Measurements from ENCODE around the gene FLYWCH1.

Gene FLYWCH1

DNA sequence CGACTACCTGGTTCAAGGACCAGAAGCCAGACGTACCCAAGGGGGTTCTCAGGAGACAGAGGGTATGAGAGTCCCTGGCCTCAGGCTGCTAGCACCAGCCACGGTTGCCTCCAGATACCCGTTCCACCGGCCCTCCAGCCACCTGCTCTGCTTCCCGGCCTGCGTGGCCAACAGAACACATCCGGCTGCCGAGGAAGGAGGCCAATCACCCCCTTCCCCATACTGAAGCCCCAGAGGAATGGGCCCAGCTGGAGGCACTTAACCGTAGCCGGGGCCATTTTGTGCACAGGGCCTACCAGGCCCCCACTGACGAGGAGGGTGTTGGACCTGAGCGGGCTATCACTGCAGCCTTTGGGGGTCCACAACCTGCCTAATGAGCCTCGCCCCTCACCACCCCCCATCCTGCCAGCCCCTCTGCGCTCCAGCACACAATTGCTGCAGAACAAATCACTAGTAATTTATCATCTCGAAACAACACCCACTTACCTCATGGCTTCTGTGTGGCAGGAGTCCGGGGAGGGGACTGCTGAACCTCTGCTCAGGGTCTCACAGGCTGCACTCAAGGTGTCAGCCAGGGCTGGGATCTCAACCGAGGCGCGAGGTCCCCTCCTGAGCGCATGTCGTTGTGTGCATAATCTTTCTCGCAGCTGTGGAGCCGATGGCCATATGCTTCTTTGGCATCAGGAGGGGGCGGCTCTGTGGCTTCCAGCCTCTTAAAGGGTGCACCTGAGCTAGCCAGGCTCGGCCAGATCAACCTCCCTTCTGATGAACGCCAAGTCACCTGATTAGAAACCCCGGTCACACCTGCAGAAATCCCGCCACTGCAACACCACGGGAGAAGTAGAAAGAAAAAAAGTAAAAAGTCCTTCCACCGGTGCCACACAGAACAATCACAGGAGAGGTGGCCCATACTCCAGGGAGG, 42.2 kb downstream of the FLYWCH1 start:
- H3K4me3 ChIP-seq (ENCODE audit: low read length), result no peak overlapping the region
- no peak overlapping the region for H3K9ac ChIP-seq (ENCODE audit: low read length)
- no peaks in the 10 kb centered on the region for H3K36me3 ChIP-seq (ENCODE audit: control insufficient read depth, insufficient read depth, low read length)
- no peaks in the 10 kb centered on the region for H3K4me1 ChIP-seq (ENCODE audit: control insufficient read depth, insufficient read depth, low read length)
- H3K27ac ChIP-seq (ENCODE audit: low read depth, low read length), result no peak overlapping the region
- no peaks in the 10 kb centered on the region for H3K27me3 ChIP-seq (ENCODE audit: control insufficient read depth, insufficient read depth, low read length)

GRCh38 chr16:2954656-2955381, 43.1 kb downstream of the FLYWCH1 start:
- H3K4me3 ChIP-seq (ENCODE audit: low read length), result no peak overlapping the region
- no peak overlapping the region for H3K9ac ChIP-seq (ENCODE audit: low read length)
- peaks cover 3% of the 10 kb centered on the region for H3K27me3 ChIP-seq (ENCODE audit: control insufficient read depth, insufficient read depth, low read length)
- H3K36me3 ChIP-seq (ENCODE audit: control insufficient read depth, insufficient read depth, low read length), result no peaks in the 10 kb centered on the region
- no peak overlapping the region for H3K27ac ChIP-seq (ENCODE audit: low read depth, low read length)
- H3K4me1 ChIP-seq (ENCODE audit: control insufficient read depth, insufficient read depth, low read length), result no peaks in the 10 kb centered on the region

- Histone ChIP-seq H3K36me3 (ENCODE audit: control insufficient read depth, insufficient read depth, low read length) (no peaks in the 10 kb centered on the region), H3K4me1 (ENCODE audit: control insufficient read depth, insufficient read depth, low read length) (no peaks in the 10 kb centered on the region), H3K27me3 (ENCODE audit: control insufficient read depth, insufficient read depth, low read length) (peaks cover 3% of the 10 kb centered on the region), H3K4me3 (ENCODE audit: low read length) (no peak overlapping the region), H3K9ac (ENCODE audit: low read length) (no peak overlapping the region), H3K27ac (ENCODE audit: low read depth, low read length) (no peak overlapping the region)
Measured at GRCh38 chr16:2955438-2955778, 43.7 kb downstream of the FLYWCH1 start.

DNA sequence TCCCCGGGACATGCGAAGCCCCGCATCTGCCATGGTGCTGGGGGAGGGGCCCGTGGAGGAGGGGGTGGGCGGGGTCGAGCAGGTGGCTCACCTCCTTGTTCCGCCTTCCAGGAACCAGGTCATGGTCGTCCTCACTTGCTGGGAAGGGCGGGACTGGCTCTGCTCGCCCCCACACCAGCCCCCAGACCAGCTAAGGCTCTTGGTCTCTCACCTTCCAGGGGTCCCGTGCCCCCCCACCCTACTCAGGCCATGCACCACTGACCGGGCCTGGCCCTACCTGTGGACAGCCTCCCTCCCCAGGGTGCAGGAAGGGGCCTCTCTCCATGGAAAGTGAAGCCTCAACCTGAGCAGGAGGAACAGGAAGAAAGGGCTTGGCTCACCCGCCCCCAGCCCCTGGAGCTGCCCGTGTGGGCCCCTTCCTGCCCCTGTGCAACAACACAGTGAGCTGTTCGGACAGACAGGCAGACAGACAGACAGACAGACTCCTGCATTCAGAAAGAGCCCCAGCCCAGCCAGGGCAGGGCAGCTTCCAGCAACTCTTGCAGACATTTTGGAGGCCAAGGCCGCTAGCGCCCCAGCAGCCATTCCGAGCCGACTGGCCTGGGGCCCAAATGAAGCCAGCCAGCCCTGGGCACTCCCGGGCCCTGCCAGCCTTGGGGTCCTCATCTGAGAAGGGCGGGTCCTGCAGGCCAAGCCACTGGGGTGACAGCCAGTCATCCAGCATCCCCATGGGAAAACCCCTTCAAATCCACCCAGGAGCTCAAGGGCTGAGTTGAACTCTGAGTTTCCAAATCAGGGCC, 44.2 kb downstream of the FLYWCH1 start:
- H3K9ac ChIP-seq (ENCODE audit: low read length), result no peak overlapping the region
- no peaks in the 10 kb centered on the region for H3K4me1 ChIP-seq (ENCODE audit: control insufficient read depth, insufficient read depth, low read length)
- H3K27ac ChIP-seq (ENCODE audit: low read depth, low read length), result no peak overlapping the region
- no peak overlapping the region for H3K4me3 ChIP-seq (ENCODE audit: low read length)
- no peaks in the 10 kb centered on the region for H3K36me3 ChIP-seq (ENCODE audit: control insufficient read depth, insufficient read depth, low read length)
- H3K27me3 ChIP-seq (ENCODE audit: control insufficient read depth, insufficient read depth, low read length), result peaks cover 3% of the 10 kb centered on the region

DNA sequence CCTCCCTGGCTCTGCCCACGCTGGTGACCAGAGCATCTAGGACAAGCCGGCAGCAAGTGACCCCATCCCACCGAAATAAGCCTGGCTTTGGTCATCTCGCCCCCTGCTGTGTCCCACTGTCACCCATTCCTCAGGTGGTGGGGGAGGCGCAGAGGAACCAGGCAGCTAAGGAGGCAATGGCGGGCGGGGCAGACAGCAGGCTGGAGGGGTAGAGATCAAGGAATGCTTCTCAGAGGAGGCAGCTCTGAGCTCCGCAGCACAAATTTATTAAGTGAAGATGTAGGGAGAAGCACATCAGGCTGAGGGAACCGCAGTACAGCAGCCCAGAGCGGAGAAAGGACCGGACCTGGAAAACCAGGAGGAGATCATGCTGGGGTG, 44.8 kb downstream of the FLYWCH1 start:
- Histone ChIP-seq H3K4me1 (ENCODE audit: control insufficient read depth, insufficient read depth, low read length) (no peaks in the 10 kb centered on the region), H3K9ac (ENCODE audit: low read length) (no peak overlapping the region), H3K4me3 (ENCODE audit: low read length) (no peak overlapping the region), H3K27ac (ENCODE audit: low read depth, low read length) (no peak overlapping the region), H3K27me3 (ENCODE audit: control insufficient read depth, insufficient read depth, low read length) (peaks cover 3% of the 10 kb centered on the region), H3K36me3 (ENCODE audit: control insufficient read depth, insufficient read depth, low read length) (no peaks in the 10 kb centered on the region)

DNA sequence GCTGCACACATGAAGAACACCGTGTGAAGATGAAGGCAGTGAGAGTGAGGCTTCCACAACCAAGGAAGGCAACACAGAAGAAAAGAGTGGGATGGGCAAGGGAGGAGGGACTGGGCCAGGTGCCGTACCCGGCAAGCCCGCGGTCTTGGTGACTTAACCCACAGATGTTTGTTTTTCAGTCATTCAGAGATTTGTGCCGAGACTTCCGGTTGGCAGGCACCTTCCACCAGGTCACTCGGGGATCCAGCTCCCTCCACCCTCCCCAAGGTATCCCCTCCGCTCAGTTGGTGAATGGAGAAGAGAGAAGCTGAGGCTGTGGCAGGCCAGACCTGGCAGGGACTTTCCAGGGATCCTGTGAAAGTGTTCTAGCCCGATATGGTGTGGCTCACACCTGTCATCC, 47.5 kb downstream of the FLYWCH1 start:
- Histone ChIP-seq H3K4me1 (ENCODE audit: control insufficient read depth, insufficient read depth, low read length) (peaks cover 3% of the 10 kb centered on the region), H3K27ac (ENCODE audit: low read depth, low read length) (no peak overlapping the region), H3K36me3 (ENCODE audit: control insufficient read depth, insufficient read depth, low read length) (no peaks in the 10 kb centered on the region), H3K27me3 (ENCODE audit: control insufficient read depth, insufficient read depth, low read length) (peaks cover 15% of the 10 kb centered on the region), H3K9ac (ENCODE audit: low read length) (no peak overlapping the region), H3K4me3 (ENCODE audit: low read length) (no peak overlapping the region)

GRCh38 chr16:2960183-2961010, 48.7 kb downstream of the FLYWCH1 start:
- Histone ChIP-seq H3K27ac (ENCODE audit: low read depth, low read length) (no peak overlapping the region), H3K9ac (ENCODE audit: low read length) (no peak overlapping the region), H3K36me3 (ENCODE audit: control insufficient read depth, insufficient read depth, low read length) (no peaks in the 10 kb centered on the region), H3K4me1 (ENCODE audit: control insufficient read depth, insufficient read depth, low read length) (peaks cover 3% of the 10 kb centered on the region), H3K4me3 (ENCODE audit: low read length) (no peak overlapping the region), H3K27me3 (ENCODE audit: control insufficient read depth, insufficient read depth, low read length) (peaks cover 25% of the 10 kb centered on the region)

DNA sequence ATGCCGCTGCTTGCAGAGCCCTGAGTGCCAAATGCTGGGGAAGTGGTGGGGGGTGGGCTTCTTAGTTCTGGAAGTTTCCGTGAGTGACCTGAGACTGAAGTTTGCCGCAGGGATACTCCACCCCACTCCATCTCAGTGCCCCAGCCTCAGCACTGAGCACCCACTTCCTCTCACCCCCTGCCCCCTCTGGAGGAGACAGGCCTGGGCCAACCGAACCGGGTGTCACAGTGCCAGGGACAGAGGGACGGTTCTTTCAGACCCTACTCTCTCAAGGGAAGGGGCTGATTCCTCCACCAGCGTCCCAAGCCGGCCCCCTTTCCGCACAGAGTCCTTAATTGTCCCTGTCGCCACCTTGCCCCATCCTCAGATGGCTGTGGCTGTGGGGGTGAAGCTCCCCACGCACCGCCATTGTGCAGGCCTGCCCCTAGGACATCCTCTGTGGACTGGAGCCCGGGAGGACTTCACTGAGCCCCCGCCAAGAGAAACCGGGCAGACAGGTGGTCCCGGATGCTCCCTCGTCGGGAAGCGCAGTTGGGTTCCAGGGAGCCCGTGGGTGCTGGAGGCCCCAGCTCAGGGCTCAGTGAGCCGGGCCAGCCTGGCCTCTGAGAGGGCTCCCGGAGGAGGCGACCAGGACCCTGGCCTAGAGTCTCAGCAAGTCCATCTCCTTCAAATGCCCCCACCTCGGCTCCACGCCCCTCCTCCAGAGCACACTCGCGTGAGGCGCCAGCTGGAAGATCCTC, 50.8 kb downstream of the FLYWCH1 start:
- Histone ChIP-seq H3K4me3 (ENCODE audit: low read length) (no peak overlapping the region), H3K4me1 (ENCODE audit: control insufficient read depth, insufficient read depth, low read length) (peaks cover 3% of the 10 kb centered on the region), H3K27ac (ENCODE audit: low read depth, low read length) (no peak overlapping the region), H3K27me3 (ENCODE audit: control insufficient read depth, insufficient read depth, low read length) (peaks cover 34% of the 10 kb centered on the region), H3K9ac (ENCODE audit: low read length) (no peak overlapping the region), H3K36me3 (ENCODE audit: control insufficient read depth, insufficient read depth, low read length) (no peaks in the 10 kb centered on the region)

GRCh38 chr16:2963074-2963722, 51.5 kb downstream of the FLYWCH1 start:
- peaks cover 3% of the 10 kb centered on the region for H3K4me1 ChIP-seq (ENCODE audit: control insufficient read depth, insufficient read depth, low read length)
- peak overlapping the region; percentile 41 for H3K4me3 ChIP-seq (ENCODE audit: low read length)
- no peaks in the 10 kb centered on the region for H3K36me3 ChIP-seq (ENCODE audit: control insufficient read depth, insufficient read depth, low read length)
- H3K27me3 ChIP-seq (ENCODE audit: control insufficient read depth, insufficient read depth, low read length), result peaks cover 35% of the 10 kb centered on the region
- H3K27ac ChIP-seq (ENCODE audit: low read depth, low read length), result no peak overlapping the region
- H3K9ac ChIP-seq (ENCODE audit: low read length), result no peak overlapping the region

GRCh38 chr16:2963723-2964474, 52.2 kb downstream of the FLYWCH1 start, which contains the start of gene KREMEN2:
Gene KREMEN2, plus strand, starts transcription at chr16:2964275. Its CDS starts 246 bp downstream, at chr16:2964521.
- peaks cover 35% of the 10 kb centered on the region for H3K27me3 ChIP-seq (ENCODE audit: control insufficient read depth, insufficient read depth, low read length)
- peaks cover 3% of the 10 kb centered on the region for H3K4me1 ChIP-seq (ENCODE audit: control insufficient read depth, insufficient read depth, low read length)
- H3K27ac ChIP-seq (ENCODE audit: low read depth, low read length), result no peak within 1 kb of the TSS
- H3K4me3 ChIP-seq (ENCODE audit: low read length), result peak within 1 kb of the TSS; percentile 41
- no peaks in the 10 kb centered on the region for H3K36me3 ChIP-seq (ENCODE audit: control insufficient read depth, insufficient read depth, low read length)
- H3K9ac ChIP-seq (ENCODE audit: low read length), result no peak within 1 kb of the TSS
